HepG2 (cell line): ENCODE data around the gene DSTYK.

ENCODE experiments used
- ATF7 ChIP-seq, 2 experiments: fragments of 450-650 bp in 1 of 2; sonication (generic) in 1 of 2; formaldehyde crosslinking in 1 of 2; IDR thresholded peaks; 2 replicates each; pipeline versions ENCODE4 v1.4.0 to v1.6.1; 2016 to 2020; ENCODE audit warnings: antibody characterized with exemption in 1 of 2, mild to moderate bottlenecking in 1 of 2, missing genetic modification reagents in 1 of 2
- TF ChIP-seq, protein P1 (sequence below): sonication (generic); formaldehyde crosslinking; IDR thresholded peaks from 2 replicates; pipeline ENCODE4 v1.4.0; 2020; ENCODE audit warnings: missing genetic modification reagents
- TF ChIP-seq, protein P2 (sequence below): sonication (generic); formaldehyde crosslinking; IDR thresholded peaks from 2 replicates; pipeline ENCODE4 v1.5.0; 2020; ENCODE audit warnings: mild to moderate bottlenecking, missing genetic modification reagents, moderate library complexity
- TF ChIP-seq, protein P3 (sequence below): sonication (generic); formaldehyde crosslinking; IDR thresholded peaks from 2 replicates; pipeline ENCODE4 v1.4.0; 2020; ENCODE audit warnings: missing genetic modification reagents, borderline replicate concordance

DNA sequence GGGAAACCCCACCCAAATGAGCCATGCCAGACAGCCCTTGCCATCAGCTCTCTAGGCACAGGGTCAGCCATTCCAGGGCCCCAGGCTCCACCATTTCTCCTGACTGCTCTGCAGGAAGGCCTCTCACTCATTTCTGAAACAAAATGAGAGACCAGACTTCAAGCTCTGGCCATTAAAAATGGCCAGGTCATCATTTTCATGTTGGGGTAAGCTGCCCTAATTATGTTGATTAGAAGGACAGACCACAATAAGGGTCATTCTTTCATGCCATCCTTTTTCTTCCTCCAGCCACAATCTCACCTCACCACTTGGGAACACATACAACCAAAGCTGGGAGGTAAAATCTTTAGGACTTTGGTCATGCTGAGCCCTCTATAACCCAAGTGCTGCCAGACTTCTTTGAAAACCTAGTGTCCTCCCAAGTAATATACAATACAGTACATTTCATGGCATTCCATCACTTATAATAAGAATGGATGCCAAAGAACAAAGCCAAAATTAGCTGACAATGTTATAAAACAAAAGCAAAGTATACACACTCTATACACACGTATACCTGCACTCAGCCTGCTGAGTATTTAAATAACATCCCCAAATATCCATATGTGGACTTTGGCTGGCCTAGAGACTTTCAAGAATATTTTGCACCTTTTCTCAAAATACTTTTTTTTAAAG lies 67.3 kb downstream of the DSTYK start:
- no peak for TF ChIP-seq ATF7 (IDR thresholded peaks at IDR 0.05)
- TF ChIP-seq ATF7 (CRISPR knock-in tag; IDR thresholded peaks at IDR 0.05), result no peak
- TF ChIP-seq, protein P1, sequence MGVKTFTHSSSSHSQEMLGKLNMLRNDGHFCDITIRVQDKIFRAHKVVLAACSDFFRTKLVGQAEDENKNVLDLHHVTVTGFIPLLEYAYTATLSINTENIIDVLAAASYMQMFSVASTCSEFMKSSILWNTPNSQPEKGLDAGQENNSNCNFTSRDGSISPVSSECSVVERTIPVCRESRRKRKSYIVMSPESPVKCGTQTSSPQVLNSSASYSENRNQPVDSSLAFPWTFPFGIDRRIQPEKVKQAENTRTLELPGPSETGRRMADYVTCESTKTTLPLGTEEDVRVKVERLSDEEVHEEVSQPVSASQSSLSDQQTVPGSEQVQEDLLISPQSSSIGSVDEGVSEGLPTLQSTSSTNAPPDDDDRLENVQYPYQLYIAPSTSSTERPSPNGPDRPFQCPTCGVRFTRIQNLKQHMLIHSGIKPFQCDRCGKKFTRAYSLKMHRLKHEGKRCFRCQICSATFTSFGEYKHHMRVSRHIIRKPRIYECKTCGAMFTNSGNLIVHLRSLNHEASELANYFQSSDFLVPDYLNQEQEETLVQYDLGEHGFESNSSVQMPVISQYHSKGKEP (CRISPR knock-in tag), result no peak
- TF ChIP-seq, protein P2, sequence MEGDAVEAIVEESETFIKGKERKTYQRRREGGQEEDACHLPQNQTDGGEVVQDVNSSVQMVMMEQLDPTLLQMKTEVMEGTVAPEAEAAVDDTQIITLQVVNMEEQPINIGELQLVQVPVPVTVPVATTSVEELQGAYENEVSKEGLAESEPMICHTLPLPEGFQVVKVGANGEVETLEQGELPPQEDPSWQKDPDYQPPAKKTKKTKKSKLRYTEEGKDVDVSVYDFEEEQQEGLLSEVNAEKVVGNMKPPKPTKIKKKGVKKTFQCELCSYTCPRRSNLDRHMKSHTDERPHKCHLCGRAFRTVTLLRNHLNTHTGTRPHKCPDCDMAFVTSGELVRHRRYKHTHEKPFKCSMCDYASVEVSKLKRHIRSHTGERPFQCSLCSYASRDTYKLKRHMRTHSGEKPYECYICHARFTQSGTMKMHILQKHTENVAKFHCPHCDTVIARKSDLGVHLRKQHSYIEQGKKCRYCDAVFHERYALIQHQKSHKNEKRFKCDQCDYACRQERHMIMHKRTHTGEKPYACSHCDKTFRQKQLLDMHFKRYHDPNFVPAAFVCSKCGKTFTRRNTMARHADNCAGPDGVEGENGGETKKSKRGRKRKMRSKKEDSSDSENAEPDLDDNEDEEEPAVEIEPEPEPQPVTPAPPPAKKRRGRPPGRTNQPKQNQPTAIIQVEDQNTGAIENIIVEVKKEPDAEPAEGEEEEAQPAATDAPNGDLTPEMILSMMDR (CRISPR knock-in tag), result no peak
- TF ChIP-seq, protein P3, sequence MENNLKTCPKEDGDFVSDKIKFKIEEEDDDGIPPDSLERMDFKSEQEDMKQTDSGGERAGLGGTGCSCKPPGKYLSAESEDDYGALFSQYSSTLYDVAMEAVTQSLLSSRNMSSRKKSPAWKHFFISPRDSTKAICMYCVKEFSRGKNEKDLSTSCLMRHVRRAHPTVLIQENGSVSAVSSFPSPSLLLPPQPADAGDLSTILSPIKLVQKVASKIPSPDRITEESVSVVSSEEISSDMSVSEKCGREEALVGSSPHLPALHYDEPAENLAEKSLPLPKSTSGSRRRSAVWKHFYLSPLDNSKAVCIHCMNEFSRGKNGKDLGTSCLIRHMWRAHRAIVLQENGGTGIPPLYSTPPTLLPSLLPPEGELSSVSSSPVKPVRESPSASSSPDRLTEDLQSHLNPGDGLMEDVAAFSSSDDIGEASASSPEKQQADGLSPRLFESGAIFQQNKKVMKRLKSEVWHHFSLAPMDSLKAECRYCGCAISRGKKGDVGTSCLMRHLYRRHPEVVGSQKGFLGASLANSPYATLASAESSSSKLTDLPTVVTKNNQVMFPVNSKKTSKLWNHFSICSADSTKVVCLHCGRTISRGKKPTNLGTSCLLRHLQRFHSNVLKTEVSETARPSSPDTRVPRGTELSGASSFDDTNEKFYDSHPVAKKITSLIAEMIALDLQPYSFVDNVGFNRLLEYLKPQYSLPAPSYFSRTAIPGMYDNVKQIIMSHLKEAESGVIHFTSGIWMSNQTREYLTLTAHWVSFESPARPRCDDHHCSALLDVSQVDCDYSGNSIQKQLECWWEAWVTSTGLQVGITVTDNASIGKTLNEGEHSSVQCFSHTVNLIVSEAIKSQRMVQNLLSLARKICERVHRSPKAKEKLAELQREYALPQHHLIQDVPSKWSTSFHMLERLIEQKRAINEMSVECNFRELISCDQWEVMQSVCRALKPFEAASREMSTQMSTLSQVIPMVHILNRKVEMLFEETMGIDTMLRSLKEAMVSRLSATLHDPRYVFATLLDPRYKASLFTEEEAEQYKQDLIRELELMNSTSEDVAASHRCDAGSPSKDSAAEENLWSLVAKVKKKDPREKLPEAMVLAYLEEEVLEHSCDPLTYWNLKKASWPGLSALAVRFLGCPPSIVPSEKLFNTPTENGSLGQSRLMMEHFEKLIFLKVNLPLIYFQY (CRISPR knock-in tag), result no peak
